Measurements from ENCODE around the gene TMEM222. TPM values are rescaled to one million over a fixed set of nuclear protein-coding genes. Genes with fewer than 3 reads are reported as not detected.

The TMEM222 gene
- total and polyA plus RNA-seq, 2 of the 4 experiments (the other 2 are of a cell fraction): 19.9 to 54.1 TPM

DNA sequence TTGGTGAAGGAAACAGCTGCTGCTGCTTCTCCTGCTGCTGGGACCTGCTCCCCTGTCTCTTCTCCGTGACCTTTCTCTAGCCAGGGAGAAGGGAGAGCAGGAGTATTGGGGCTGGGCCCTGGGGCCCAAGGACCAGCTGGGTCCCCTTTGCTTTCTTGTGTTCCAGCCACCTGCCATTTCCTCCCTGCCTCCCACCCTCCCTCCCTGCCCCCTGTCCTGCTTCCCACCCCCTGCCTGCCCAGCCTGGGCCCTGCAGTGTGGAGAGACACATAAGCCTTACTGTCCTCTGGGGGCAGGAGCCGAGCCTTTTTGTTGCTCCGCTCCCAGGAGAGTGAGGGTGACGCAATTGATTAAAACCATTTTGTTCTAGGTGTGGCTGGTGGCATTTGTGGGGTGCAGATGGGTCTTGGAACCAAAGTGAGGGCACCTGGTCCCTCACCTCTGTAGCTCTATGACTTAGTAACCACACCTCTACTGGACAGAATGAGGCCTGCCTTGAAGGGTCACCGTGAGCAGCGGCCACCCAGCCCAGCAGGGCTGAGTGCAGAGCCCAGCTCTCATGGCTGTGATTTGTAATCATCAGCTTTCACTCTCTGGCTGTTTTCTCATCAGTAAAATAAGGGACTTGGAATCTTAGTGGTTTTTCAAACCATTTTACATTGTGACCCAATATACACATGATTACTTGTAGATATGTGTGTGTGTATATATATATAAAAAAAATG is 13.9 kb upstream of the TMEM222 start:
- Histone ChIP-seq H3K79me1 (ENCODE audit: low read depth in 1 of 2, low read length in 2 of 2) (no peaks in the 10 kb centered on the region), H3K56ac (ENCODE audit: extremely low read depth, insufficient read depth, low read length) (no peak overlapping the region), H2BK5ac (ENCODE audit: low read depth, low read length, poor library complexity, severe bottlenecking) (no peak overlapping the region), H2BK15ac (ENCODE audit: low read depth, low read length) (no peak overlapping the region), H3K9ac (ENCODE audit: low read depth, low read length) (no peak overlapping the region), H3K4me1 (ENCODE audit: control insufficient read depth, insufficient read depth, low read length) (no peaks in the 10 kb centered on the region), H2AK9ac (replicated peaks; ENCODE audit: low read depth, low read length, poor library complexity) (no peak overlapping the region), H4K8ac (ENCODE audit: low read depth in 2 of 2, low read length in 2 of 2) (no peak overlapping the region), H3K4ac (ENCODE audit: low read depth, low read length) (no peak overlapping the region), H4K20me1 (ENCODE audit: insufficient read depth, low read length) (no peaks in the 10 kb centered on the region), H4K91ac (ENCODE audit: insufficient read depth, low read depth, low read length) (no peak overlapping the region), H3K36me3 (ENCODE audit: control insufficient read depth, insufficient read depth, low read length) (peaks cover 1% of the 10 kb centered on the region; the same call in 1 of the 2 replicates), H3K9me3 (ENCODE audit: control insufficient read depth, insufficient read depth, low read length) (no peaks in the 10 kb centered on the region), H3K27ac (ENCODE audit: insufficient read depth, low read length) (no peak overlapping the region), H3K9me1 (ENCODE audit: insufficient read depth, low read length) (no peaks in the 10 kb centered on the region), H3K4me3 (ENCODE audit: insufficient read depth, low read depth, low read length) (no peak overlapping the region), H3K18ac (ENCODE audit: low read depth, low read length) (no peak overlapping the region), H2BK120ac (ENCODE audit: low read depth, low read length) (no peak overlapping the region), H2AFZ (replicated peaks; ENCODE audit: low read length, poor library complexity) (no peak overlapping the region), H3K14ac (replicated peaks; ENCODE audit: low read depth, low read length) (no peak overlapping the region), H4K5ac (ENCODE audit: low read depth, low read length) (no peak overlapping the region), H3K4me2 (ENCODE audit: low read depth, low read length) (no peak overlapping the region), H3K27me3 (ENCODE audit: control insufficient read depth, insufficient read depth, low read length) (no peaks in the 10 kb centered on the region), H2AK5ac (ENCODE audit: low read depth, low read length) (no peak overlapping the region), H2BK20ac (ENCODE audit: low read depth, low read length) (no peak overlapping the region), H3K23ac (ENCODE audit: low read depth, low read length) (no peak overlapping the region)
- in situ Hi-C loops (cut with MboI; ENCODE audit: low sequenced_read_pairs) (no loop called here), dilution Hi-C loops (cut with HindIII; ENCODE audit: low sequenced_read_pairs, unreplicated experiment) (no loop called here), intact Hi-C loops (cut with micrococcal nuclease) (no loop called here)
- peak; percentile 26; the same call in 1 of the 2 replicates for TF ChIP-seq CEBPB (IDR thresholded peaks at IDR 0.05; ENCODE audit: low read depth, low read length)
- TF ChIP-seq CHD1 (IDR thresholded peaks at IDR 0.05; ENCODE audit: low read depth, low read length): no peak
- TF ChIP-seq MAZ (IDR thresholded peaks at IDR 0.05; ENCODE audit: borderline replicate concordance, low read depth, low read length): no peak
- no TSS peak for BruUV-seq (replicated peaks)
- ATAC-seq (ENCODE audit: low read depth) (no peak), DNase-seq (no peak)
- WGBS, 2 experiments (ENCODE audit: extremely low coverage in 2 of 2, insufficient read length in 1 of 2): 80% methylated on average over 2 of the region's 6 CpGs; no CpG with 5 or more reads in 1 of the 2 experiments
- ChIA-PET CTCF (interaction anchor here (1.7 kb wide), 1 partner anchor 8 kb away, joined by 6 read pairs; no protein-coding TSS in a partner anchor), POLR2A (ENCODE audit: unreplicated experiment) (no interaction called here)

Data from IMR-90 (cell line).